Endothelial cell (in vitro differentiated cells): Measurements from ENCODE around the gene RPRD1B. TPM values are rescaled to one million over a fixed set of nuclear protein-coding genes. Genes with fewer than 3 reads are reported as not detected.

Source experiments
- DNase-seq: peaks from one replicate; pipeline ENCODE4 v3.0.0; 2021; ENCODE audit warnings: low spot score
- H3K27ac Mint-ChIP-seq: one replicate; pipeline ENCODE4 v1.8.0; 2021; ENCODE audit warnings: mixed read lengths, inconsistent platforms; ENCODE audit not compliant: unreplicated experiment
- H3K27me3 Mint-ChIP-seq: one replicate; pipeline ENCODE4 v1.8.0; 2021; ENCODE audit warnings: mild to moderate bottlenecking, moderate library complexity, mixed read lengths, inconsistent platforms; ENCODE audit not compliant: unreplicated experiment
- H3K36me3 Mint-ChIP-seq: one replicate; pipeline ENCODE4 v1.8.0; 2021; ENCODE audit warnings: mild to moderate bottlenecking, low read depth, mixed read lengths, inconsistent platforms; ENCODE audit not compliant: unreplicated experiment
- H3K4me1 Mint-ChIP-seq: one replicate; pipeline ENCODE4 v1.8.0; 2021; ENCODE audit warnings: mild to moderate bottlenecking, mixed read lengths, inconsistent platforms; ENCODE audit not compliant: unreplicated experiment
- H3K4me3 Mint-ChIP-seq: one replicate; pipeline ENCODE4 v1.8.0; 2021; ENCODE audit warnings: mild to moderate bottlenecking, mixed read lengths, inconsistent platforms; ENCODE audit not compliant: unreplicated experiment
- H3K9me3 Mint-ChIP-seq: one replicate; pipeline ENCODE4 v1.8.0; 2021; ENCODE audit warnings: mixed read lengths, inconsistent platforms; ENCODE audit not compliant: unreplicated experiment
- CTCF ChIP-seq: fragments of 200-600 bp; sonication (generic); IDR thresholded peaks from one replicate; pipeline ENCODE4 v1.5.0; 2021; ENCODE audit warnings: antibody characterized with exemption; ENCODE audit not compliant: unreplicated experiment
- total RNA-seq: library from RNA; stranded (reverse); fragmentation: NEBNext Ultra II Directional; extraction: Animal tissue kit (Norgen Biotek cat#: 25700); gene quantifications from one replicate; pipeline ENCODE4 v1.2.1, GENCODE V29; 2021; ENCODE audit not compliant: unreplicated experiment

Gene RPRD1B
- total RNA-seq, 1 donor from 2014 or later: 24.1 TPM

GRCh38 chr20:38061109-38061508 is 27.6 kb downstream of the RPRD1B start:
- DNase-seq: no peak
- peaks cover 3% of the 10 kb centered on the region for H3K4me1 Mint-ChIP-seq
- H3K27ac Mint-ChIP-seq: no peak overlapping the region
- no peak for TF ChIP-seq CTCF
- peaks cover 1% of the 10 kb centered on the region for H3K27me3 Mint-ChIP-seq
- H3K36me3 Mint-ChIP-seq: peaks cover 21% of the 10 kb centered on the region
- H3K4me3 Mint-ChIP-seq: no peak overlapping the region
- no peaks in the 10 kb centered on the region for H3K9me3 Mint-ChIP-seq

- H3K9me3 Mint-ChIP-seq: no peaks in the 10 kb centered on the region
- peaks cover 1% of the 10 kb centered on the region for H3K27me3 Mint-ChIP-seq
- no peak for DNase-seq
- peaks cover 8% of the 10 kb centered on the region for H3K4me1 Mint-ChIP-seq
- H3K4me3 Mint-ChIP-seq: no peak overlapping the region
- H3K36me3 Mint-ChIP-seq: peaks cover 35% of the 10 kb centered on the region
- no peak overlapping the region for H3K27ac Mint-ChIP-seq
- no peak for TF ChIP-seq CTCF
Measured at GRCh38 chr20:38062890-38063289, 29.3 kb downstream of the RPRD1B start.

- no peak for TF ChIP-seq CTCF
- H3K4me1 Mint-ChIP-seq: peaks cover 8% of the 10 kb centered on the region
- peaks cover 1% of the 10 kb centered on the region for H3K27me3 Mint-ChIP-seq
- no peaks in the 10 kb centered on the region for H3K9me3 Mint-ChIP-seq
- no peak overlapping the region for H3K4me3 Mint-ChIP-seq
- H3K36me3 Mint-ChIP-seq: peaks cover 40% of the 10 kb centered on the region
- no peak for DNase-seq
- no peak overlapping the region for H3K27ac Mint-ChIP-seq
Measured at GRCh38 chr20:38063911-38064530, 30.5 kb downstream of the RPRD1B start.

- Mint-ChIP-seq H3K4me1 (peaks cover 8% of the 10 kb centered on the region), H3K36me3 (peaks cover 36% of the 10 kb centered on the region), H3K9me3 (no peaks in the 10 kb centered on the region), H3K27me3 (no peaks in the 10 kb centered on the region), H3K4me3 (no peak overlapping the region), H3K27ac (no peak overlapping the region)
- DNase-seq: no peak
- TF ChIP-seq CTCF: no peak
Measured at GRCh38 chr20:38065764-38066375, 32.3 kb downstream of the RPRD1B start.

- H3K9me3 Mint-ChIP-seq: no peaks in the 10 kb centered on the region
- no peak for TF ChIP-seq CTCF
- peaks cover 8% of the 10 kb centered on the region for H3K4me1 Mint-ChIP-seq
- H3K27ac Mint-ChIP-seq: no peak overlapping the region
- H3K27me3 Mint-ChIP-seq: no peaks in the 10 kb centered on the region
- H3K4me3 Mint-ChIP-seq: peak overlapping the region; percentile 33
- H3K36me3 Mint-ChIP-seq: peaks cover 47% of the 10 kb centered on the region
- DNase-seq: no peak
Measured at GRCh38 chr20:38066969-38067716, 33.6 kb downstream of the RPRD1B start.
